ENCODE results near the gene GLCE. TPM values are rescaled to one million over a fixed set of nuclear protein-coding genes. Genes with fewer than 3 reads are reported as not detected.

The GLCE gene
- total RNA-seq, 1 donor from 2014 or later = 5.6 TPM

DNA sequence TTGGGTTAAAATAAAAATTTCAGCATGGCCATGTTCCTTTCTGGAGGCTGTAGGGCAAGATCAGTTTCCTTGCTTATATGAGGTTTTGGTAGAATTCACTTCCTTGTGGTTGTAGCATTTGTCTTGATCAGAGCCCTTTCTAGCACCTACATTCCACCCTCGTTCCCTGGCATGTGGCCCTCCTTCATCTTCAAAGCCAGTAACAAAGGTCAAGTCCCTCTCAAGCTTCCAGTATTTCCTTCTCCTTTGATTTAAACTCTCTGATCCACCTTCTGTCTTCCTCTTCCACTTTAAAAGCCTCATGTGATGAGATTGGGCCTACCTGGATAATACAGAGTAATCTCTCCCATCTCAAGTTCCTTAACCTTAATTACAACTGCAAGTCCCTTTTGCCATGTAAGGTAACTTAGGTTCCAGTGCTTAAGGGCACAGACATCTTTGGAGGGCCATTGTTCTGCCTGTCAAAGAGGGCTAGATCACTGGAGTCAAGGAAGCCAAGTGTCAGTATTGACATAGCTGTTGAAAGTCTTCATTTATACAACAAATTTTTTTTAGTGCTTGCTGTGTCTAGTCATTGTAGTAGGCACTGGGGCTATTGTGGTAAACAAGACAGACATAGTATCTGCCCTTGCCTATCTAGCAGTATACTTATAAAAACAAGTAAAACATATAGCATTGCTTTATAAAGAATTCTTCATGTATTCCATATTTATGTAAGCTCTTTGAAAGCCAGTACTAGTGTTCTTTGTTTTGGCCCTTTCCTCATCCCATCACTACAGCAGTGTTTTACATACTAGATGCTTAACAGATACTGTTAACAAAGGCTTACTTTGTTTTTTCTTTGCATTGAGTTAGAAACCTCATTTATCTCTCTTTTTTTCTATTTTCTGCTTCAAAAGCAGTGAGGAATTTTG lies 40.7 kb downstream of the GLCE start:
- Mint-ChIP-seq H3K36me3 (ENCODE audit: low read depth) (peaks cover 8% of the 10 kb centered on the region), H3K27me3 (no peaks in the 10 kb centered on the region), H3K4me3 (no peak overlapping the region), H3K4me1 (no peaks in the 10 kb centered on the region), H3K9me3 (peaks cover 2% of the 10 kb centered on the region), H3K27ac (no peak overlapping the region)
- intact Hi-C loops (cut with micrococcal nuclease) = no loop called here
- CTCF ChIA-PET = no interaction called here
- no peak for TF ChIP-seq CTCF (IDR thresholded peaks at IDR 0.05)
- POLR2A ChIA-PET = no interaction called here
- DNase-seq (no peak), ATAC-seq (ENCODE audit: low read depth) (no peak)

DNA sequence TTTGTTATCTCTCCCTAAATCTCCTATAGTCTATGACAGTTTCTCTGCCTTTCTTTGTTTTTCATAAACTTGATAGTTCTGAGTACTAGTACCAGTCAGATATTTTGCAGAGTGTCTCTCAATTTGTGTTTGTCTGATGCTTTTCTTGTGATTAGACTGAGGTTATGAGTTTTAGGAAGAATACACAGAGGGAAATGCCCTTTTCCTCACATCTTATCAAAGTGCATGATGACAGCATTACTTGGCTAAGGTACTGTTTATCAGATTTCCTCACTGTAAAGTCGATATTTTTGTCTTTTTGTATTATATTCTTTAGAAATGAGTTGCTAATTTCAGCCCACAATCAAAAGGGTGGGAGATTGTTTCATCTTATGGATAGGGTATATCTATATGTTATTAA lies 45.6 kb downstream of the GLCE start:
- no peaks in the 10 kb centered on the region for H3K4me1 Mint-ChIP-seq
- no peak overlapping the region for H3K4me3 Mint-ChIP-seq
- H3K27ac Mint-ChIP-seq = no peak overlapping the region
- no peaks in the 10 kb centered on the region for H3K27me3 Mint-ChIP-seq
- ATAC-seq (ENCODE audit: low read depth) (no peak), DNase-seq (no peak)
- H3K9me3 Mint-ChIP-seq = peaks cover 5% of the 10 kb centered on the region
- intact Hi-C loops (cut with micrococcal nuclease) = no loop called here
- TF ChIP-seq CTCF (IDR thresholded peaks at IDR 0.05) = no peak
- POLR2A ChIA-PET = no interaction called here
- CTCF ChIA-PET = no interaction called here
- no peaks in the 10 kb centered on the region for H3K36me3 Mint-ChIP-seq (ENCODE audit: low read depth)

DNA sequence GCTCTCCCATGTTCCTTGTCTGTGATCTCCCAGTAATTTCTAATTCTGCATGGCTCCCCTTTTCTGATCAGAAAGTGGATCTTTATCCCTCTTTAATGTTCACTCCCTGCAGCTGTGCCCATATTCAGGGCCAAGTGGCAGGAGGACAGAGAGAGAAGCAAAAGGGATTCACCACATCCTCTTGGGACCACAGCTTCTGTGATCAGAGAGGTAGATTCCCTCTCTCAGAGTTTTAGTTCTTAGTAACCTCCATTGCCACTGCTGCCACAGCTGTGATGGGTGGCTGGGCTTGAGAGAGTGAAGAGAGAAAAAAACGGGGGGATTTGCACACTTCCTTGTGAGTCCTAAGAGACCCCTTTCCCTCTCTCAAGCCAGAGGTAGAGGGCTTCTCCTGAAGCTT lies 49.2 kb downstream of the GLCE start:
- no peaks in the 10 kb centered on the region for H3K36me3 Mint-ChIP-seq (ENCODE audit: low read depth)
- H3K4me3 Mint-ChIP-seq = no peak overlapping the region
- ATAC-seq (ENCODE audit: low read depth) (no peak), DNase-seq (no peak)
- intact Hi-C loops (cut with micrococcal nuclease) = no loop called here
- H3K4me1 Mint-ChIP-seq = no peaks in the 10 kb centered on the region
- no peak overlapping the region for H3K27ac Mint-ChIP-seq
- ChIA-PET POLR2A (interaction anchor here (0.6 kb wide), 1 partner anchor 146 kb away, joined by 4 read pairs; no protein-coding TSS in a partner anchor), CTCF (no interaction called here)
- no peaks in the 10 kb centered on the region for H3K27me3 Mint-ChIP-seq
- peaks cover 5% of the 10 kb centered on the region for H3K9me3 Mint-ChIP-seq
- no peak for TF ChIP-seq CTCF (IDR thresholded peaks at IDR 0.05)

DNA sequence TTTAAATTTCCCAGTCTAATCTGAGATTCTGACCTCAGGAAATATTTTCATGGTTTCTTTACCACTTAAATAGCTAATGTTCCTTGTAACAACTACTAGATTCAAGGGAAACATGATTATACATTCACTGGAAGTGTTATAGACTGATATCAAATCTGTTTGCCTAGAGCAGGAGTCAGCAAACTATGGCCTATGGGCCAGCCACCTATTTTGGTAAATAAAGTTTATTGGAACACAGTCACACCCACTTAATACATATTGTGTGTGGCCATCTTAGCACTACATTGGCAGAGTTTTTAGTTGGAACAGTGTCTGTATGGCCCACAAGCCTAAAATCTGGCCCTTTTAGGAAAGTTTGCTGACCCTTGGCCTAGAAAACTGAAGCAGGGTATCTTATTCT lies 50.1 kb downstream of the GLCE start:
- DNase-seq = no peak
- intact Hi-C loops (cut with micrococcal nuclease) = no loop called here
- H3K9me3 Mint-ChIP-seq = peaks cover 4% of the 10 kb centered on the region
- H3K27ac Mint-ChIP-seq = no peak overlapping the region
- CTCF ChIA-PET = no interaction called here
- no peak for TF ChIP-seq CTCF (IDR thresholded peaks at IDR 0.05)
- no peaks in the 10 kb centered on the region for H3K27me3 Mint-ChIP-seq
- POLR2A ChIA-PET = no interaction called here
- no peaks in the 10 kb centered on the region for H3K4me1 Mint-ChIP-seq
- no peaks in the 10 kb centered on the region for H3K36me3 Mint-ChIP-seq (ENCODE audit: low read depth)
- no peak for ATAC-seq (ENCODE audit: low read depth)
- H3K4me3 Mint-ChIP-seq = no peak overlapping the region

DNA sequence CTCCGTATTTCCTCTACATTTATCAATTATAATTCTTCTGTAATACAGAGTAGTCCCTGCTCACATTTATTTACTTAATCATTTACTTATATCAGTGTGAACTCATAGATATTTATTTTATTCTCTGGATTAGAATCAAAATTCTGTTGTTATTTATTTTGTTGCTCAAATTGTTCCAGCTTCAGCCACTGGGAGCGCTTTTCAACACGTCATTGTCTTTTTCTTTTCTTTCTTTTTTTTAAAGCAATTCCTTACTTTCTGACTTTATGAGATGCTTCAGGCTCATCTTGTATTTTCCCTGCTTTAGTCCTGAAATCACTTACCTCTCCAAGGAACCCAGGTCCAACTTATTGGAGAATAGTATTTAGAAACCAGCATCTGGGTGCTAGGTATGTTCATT lies 53.4 kb downstream of the GLCE start:
- TF ChIP-seq CTCF (IDR thresholded peaks at IDR 0.05) = no peak
- H3K9me3 Mint-ChIP-seq = no peaks in the 10 kb centered on the region
- H3K4me3 Mint-ChIP-seq = no peak overlapping the region
- DNase-seq (no peak), ATAC-seq (ENCODE audit: low read depth) (no peak)
- ChIA-PET CTCF (no interaction called here), POLR2A (no interaction called here)
- H3K36me3 Mint-ChIP-seq (ENCODE audit: low read depth) = no peaks in the 10 kb centered on the region
- no peaks in the 10 kb centered on the region for H3K27me3 Mint-ChIP-seq
- H3K4me1 Mint-ChIP-seq = no peaks in the 10 kb centered on the region
- intact Hi-C loops (cut with micrococcal nuclease) = no loop called here
- H3K27ac Mint-ChIP-seq = no peak overlapping the region

Measured in activated B cell treated with CpG ODN at 0.5 μM for 24 hours (primary cell).